ENCODE results near the gene ATG2A. TPM values are rescaled to one million over a fixed set of nuclear protein-coding genes. Genes with fewer than 3 reads are reported as not detected.

ATG2A gene
- 10 to 100 TPM; 19.0 to 21.7 (median 20.0) TPM for total RNA-seq (2021; fragmentation: NEBNext Ultra II Directional; extraction: Animal tissue kit (Norgen Biotek cat#: 25700))
- long read RNA-seq, partial matches to known transcripts: 6 of 6 reads
- long read RNA-seq, other reads (novel, unspliced or antisense): 0 of 6 reads

- H3K27me3 Mint-ChIP-seq (ENCODE audit: insufficient read depth): no peaks in the 10 kb centered on the region
- peak within 1 kb of the TSS; percentile 87 for H3K27ac Mint-ChIP-seq
- H3K9me3 Mint-ChIP-seq: no peaks in the 10 kb centered on the region
- DNase-seq: peak; percentile 100
- H3K36me3 Mint-ChIP-seq (ENCODE audit: low read depth): no peaks in the 10 kb centered on the region
- H3K4me1 Mint-ChIP-seq (ENCODE audit: low read depth): peaks cover 32% of the 10 kb centered on the region
- no peak for TF ChIP-seq CTCF (IDR thresholded peaks at IDR 0.05)
- peak within 1 kb of the TSS; percentile 94 for H3K4me3 Mint-ChIP-seq
Measured at GRCh38 chr11:64916775-64917662, at the start of gene ATG2A. Gene ATG2A (minus strand): TSS chr11:64917209. CDS start chr11:64917135, 74 bp downstream.

- Mint-ChIP-seq H3K27me3 (ENCODE audit: insufficient read depth) (peaks cover 2% of the 10 kb centered on the region), H3K4me3 (no peak overlapping the region), H3K9me3 (no peaks in the 10 kb centered on the region), H3K27ac (no peak overlapping the region), H3K4me1 (ENCODE audit: low read depth) (peaks cover 8% of the 10 kb centered on the region), H3K36me3 (ENCODE audit: low read depth) (no peaks in the 10 kb centered on the region)
- no peak for TF ChIP-seq CTCF (IDR thresholded peaks at IDR 0.05)
- no peak for DNase-seq
Measured at GRCh38 chr11:64963072-64963631, 46.1 kb upstream of the ATG2A start.

- peaks cover 8% of the 10 kb centered on the region for H3K4me1 Mint-ChIP-seq (ENCODE audit: low read depth)
- H3K9me3 Mint-ChIP-seq: no peaks in the 10 kb centered on the region
- no peaks in the 10 kb centered on the region for H3K36me3 Mint-ChIP-seq (ENCODE audit: low read depth)
- peaks cover 6% of the 10 kb centered on the region; the same call in 1 of the 2 replicates for H3K27me3 Mint-ChIP-seq (ENCODE audit: insufficient read depth)
- H3K4me3 Mint-ChIP-seq: no peak overlapping the region
- DNase-seq: no peak
- H3K27ac Mint-ChIP-seq: no peak overlapping the region
- no peak for TF ChIP-seq CTCF (IDR thresholded peaks at IDR 0.05)
Measured at GRCh38 chr11:64960719-64961118, 43.7 kb upstream of the ATG2A start.

- TF ChIP-seq CTCF (IDR thresholded peaks at IDR 0.05): no peak
- no peak for DNase-seq
Measured at GRCh38 chr11:64959498-64959897, 42.5 kb upstream of the ATG2A start.

GRCh38 chr11:64954201-64954600 lies 37.2 kb upstream of the ATG2A start:
- TF ChIP-seq CTCF (IDR thresholded peaks at IDR 0.05): no peak
- DNase-seq: no peak
- H3K9me3 Mint-ChIP-seq: no peaks in the 10 kb centered on the region
- no peak overlapping the region for H3K4me3 Mint-ChIP-seq
- H3K36me3 Mint-ChIP-seq (ENCODE audit: low read depth): no peaks in the 10 kb centered on the region
- H3K4me1 Mint-ChIP-seq (ENCODE audit: low read depth): peaks cover under 1% of the 10 kb centered on the region; the same call in 1 of the 2 replicates
- peaks cover 31% of the 10 kb centered on the region for H3K27me3 Mint-ChIP-seq (ENCODE audit: insufficient read depth)
- no peak overlapping the region for H3K27ac Mint-ChIP-seq

More at GRCh38 chr11:64959498-64959897, 42.5 kb upstream of the ATG2A start:
- H3K36me3 Mint-ChIP-seq (ENCODE audit: low read depth): no peaks in the 10 kb centered on the region
- peaks cover 8% of the 10 kb centered on the region for H3K4me1 Mint-ChIP-seq (ENCODE audit: low read depth)
- H3K27ac Mint-ChIP-seq: no peak overlapping the region
- peaks cover 6% of the 10 kb centered on the region; the same call in 1 of the 2 replicates for H3K27me3 Mint-ChIP-seq (ENCODE audit: insufficient read depth)
- no peaks in the 10 kb centered on the region for H3K9me3 Mint-ChIP-seq
- H3K4me3 Mint-ChIP-seq: no peak overlapping the region
